Adrenal gland (tissue), 5 donors: ENCODE measurements around the gene GPR68.

ENCODE experiments used
- POLR2A ChIP-seq, 2 donors: fragments of 450-650 bp; IDR thresholded peaks; one replicate each; pipeline ENCODE4 v1.6.1; 2017; ENCODE audit warnings: antibody characterized with exemption in 2 of 2, mild to moderate bottlenecking in 2 of 2, moderate library complexity in 1 of 2
- TF ChIP-seq, protein P1 (sequence below), 6 experiments: fragments of 450-650 bp in 4 of 6; fragments of 200-600 bp in 2 of 6; sonication (generic) in 1 of 6; IDR thresholded peaks; 1 replicate in 5 of 6; 2 replicates in 1 of 6; pipeline versions ENCODE4 v1.5.1 to v1.8.0; 2016 to 2021; ENCODE audit warnings: antibody characterized with exemption in 6 of 6, mild to moderate bottlenecking in 2 of 6, moderate library complexity in 1 of 6
- donor health status: DM: no; HTN: no; CAD: no.

DNA sequence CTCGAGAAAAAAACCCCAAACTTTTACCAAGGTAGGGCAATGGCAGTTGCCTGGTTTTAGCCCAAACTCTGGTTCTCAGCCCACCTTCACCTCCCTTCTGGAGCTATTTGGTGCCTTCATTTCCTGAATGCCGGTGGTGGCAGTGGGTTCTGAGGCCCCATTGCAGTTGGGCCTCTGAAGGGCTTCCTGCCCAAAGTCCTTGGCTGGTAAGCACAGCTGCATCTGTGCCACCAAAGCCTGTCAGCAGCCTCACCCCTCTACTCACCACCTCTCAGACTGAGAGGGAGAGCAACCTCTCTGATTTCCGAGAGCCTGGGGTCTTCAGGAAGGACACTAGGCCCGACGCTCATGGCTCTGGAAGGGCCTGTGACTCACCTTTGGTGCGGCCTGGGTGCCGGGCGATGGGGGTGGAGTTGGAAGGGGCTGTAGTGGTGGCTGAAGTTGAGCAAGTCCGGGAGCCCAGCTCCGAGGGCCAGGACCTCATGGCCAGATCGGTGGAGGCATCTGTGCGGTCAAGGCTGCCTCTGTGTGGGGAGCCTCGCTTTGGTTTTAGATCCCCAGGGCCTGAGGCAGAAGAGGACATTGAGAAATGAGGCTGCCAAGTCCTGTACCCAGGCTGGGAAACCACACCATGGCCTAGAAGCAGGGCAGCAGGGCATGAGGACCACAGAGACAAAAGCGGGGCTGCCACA, 38.6 kb upstream of the GPR68 start:
- TF ChIP-seq, protein P1, sequence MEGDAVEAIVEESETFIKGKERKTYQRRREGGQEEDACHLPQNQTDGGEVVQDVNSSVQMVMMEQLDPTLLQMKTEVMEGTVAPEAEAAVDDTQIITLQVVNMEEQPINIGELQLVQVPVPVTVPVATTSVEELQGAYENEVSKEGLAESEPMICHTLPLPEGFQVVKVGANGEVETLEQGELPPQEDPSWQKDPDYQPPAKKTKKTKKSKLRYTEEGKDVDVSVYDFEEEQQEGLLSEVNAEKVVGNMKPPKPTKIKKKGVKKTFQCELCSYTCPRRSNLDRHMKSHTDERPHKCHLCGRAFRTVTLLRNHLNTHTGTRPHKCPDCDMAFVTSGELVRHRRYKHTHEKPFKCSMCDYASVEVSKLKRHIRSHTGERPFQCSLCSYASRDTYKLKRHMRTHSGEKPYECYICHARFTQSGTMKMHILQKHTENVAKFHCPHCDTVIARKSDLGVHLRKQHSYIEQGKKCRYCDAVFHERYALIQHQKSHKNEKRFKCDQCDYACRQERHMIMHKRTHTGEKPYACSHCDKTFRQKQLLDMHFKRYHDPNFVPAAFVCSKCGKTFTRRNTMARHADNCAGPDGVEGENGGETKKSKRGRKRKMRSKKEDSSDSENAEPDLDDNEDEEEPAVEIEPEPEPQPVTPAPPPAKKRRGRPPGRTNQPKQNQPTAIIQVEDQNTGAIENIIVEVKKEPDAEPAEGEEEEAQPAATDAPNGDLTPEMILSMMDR (IDR thresholded peaks at IDR 0.05), result no peak
- TF ChIP-seq POLR2A (IDR thresholded peaks at IDR 0.05), result no peak
